Measurements from ENCODE around the gene SMAD7.

SMAD7 gene

DNA sequence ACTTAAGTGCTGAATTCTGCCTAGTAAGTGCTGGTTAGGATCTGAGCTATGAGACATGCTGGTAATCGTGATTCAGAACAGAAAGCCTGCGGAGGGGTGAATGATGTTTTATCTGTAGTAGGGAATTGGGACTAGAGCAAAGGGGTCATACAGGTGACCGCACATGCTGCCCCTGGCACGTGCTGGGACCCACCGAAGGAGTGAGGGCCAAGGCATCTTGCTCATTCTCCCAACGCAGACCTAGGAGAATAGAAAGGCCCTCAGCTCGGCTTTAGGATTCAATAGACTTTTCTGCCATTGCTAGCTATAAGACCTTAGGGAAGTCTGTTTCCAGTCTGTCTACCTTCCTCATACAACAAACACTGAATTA, 8.8 kb upstream of the SMAD7 start:
- no peak for ATAC-seq
- TF ChIP-seq ARNTL (CRISPR knock-in tag; IDR thresholded peaks at IDR 0.05; ENCODE audit: borderline replicate concordance, low read depth) (no peak), ZC3H10 (CRISPR knock-in tag; IDR thresholded peaks at IDR 0.05) (no peak)

DNA sequence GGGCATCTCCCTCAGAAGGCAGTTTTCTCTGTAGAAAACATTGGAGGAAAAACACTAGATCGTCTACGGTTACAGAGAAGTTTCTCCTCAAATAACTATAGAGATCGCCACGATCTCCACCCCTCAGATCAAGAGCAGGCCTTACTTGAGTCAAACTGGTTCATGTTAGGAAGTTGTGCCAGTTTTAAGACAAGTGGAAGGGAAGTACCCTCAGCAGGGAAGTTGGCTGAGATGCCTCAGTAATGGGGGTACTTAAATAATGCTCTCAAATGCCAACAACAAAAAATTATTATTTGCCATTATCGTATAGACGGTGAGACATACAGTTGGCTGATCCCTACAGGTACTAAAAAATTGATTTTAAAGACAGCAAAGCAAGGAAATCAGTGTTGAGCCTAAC, 8.2 kb upstream of the SMAD7 start:
- TF ChIP-seq ZFP3 (CRISPR knock-in tag; IDR thresholded peaks at IDR 0.05): no peak
- TF ChIP-seq PPARA (CRISPR knock-in tag; IDR thresholded peaks at IDR 0.05; ENCODE audit: borderline replicate concordance): no peak
- no peak for TF ChIP-seq ZNF70 (CRISPR knock-in tag; IDR thresholded peaks at IDR 0.05)
- TF ChIP-seq ISL1 (CRISPR knock-in tag; IDR thresholded peaks at IDR 0.05): no peak
- no peak for TF ChIP-seq ARNTL (CRISPR knock-in tag; IDR thresholded peaks at IDR 0.05; ENCODE audit: borderline replicate concordance, low read depth)
- TF ChIP-seq GLIS3 (CRISPR knock-in tag; IDR thresholded peaks at IDR 0.05): no peak
- no peak for TF ChIP-seq BACH2 (CRISPR knock-in tag; IDR thresholded peaks at IDR 0.05; ENCODE audit: borderline replicate concordance)
- ATAC-seq: no peak

DNA sequence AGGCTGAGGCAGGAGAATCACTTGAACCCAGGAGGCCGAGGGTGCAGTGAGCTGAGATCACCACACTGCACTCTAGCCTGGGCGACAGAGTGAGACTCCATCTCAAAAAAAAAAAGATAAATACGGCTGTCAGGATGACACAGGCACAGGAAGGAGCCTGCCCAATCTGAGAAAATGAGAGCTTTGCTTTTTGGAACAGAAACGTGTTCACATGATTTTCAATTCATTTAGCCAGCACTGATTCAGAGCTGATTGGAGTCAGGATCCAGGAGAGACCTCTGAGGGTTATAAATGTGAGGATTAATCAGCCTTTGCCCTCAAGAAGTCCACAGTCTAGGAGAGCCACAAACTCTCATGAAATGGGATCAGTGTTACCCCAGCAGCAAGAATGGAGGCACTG, 6.9 kb upstream of the SMAD7 start:
- ATAC-seq: no peak
- TF ChIP-seq TCF4 (CRISPR knock-in tag; IDR thresholded peaks at IDR 0.05; ENCODE audit: borderline replicate concordance) (no peak), ZNF565 (CRISPR knock-in tag; conservative IDR thresholded peaks at IDR 0.05; ENCODE audit: low read depth) (no peak), ZFP30 (CRISPR knock-in tag; IDR thresholded peaks at IDR 0.05) (no peak), RARB (CRISPR knock-in tag; IDR thresholded peaks at IDR 0.05) (no peak), TOX (CRISPR knock-in tag; IDR thresholded peaks at IDR 0.05; ENCODE audit: borderline replicate concordance) (no peak), SNAI2 (CRISPR knock-in tag; IDR thresholded peaks at IDR 0.05) (no peak), ESRRG (CRISPR knock-in tag; IDR thresholded peaks at IDR 0.05) (no peak)

- no peak for ATAC-seq
- TF ChIP-seq, protein P1, sequence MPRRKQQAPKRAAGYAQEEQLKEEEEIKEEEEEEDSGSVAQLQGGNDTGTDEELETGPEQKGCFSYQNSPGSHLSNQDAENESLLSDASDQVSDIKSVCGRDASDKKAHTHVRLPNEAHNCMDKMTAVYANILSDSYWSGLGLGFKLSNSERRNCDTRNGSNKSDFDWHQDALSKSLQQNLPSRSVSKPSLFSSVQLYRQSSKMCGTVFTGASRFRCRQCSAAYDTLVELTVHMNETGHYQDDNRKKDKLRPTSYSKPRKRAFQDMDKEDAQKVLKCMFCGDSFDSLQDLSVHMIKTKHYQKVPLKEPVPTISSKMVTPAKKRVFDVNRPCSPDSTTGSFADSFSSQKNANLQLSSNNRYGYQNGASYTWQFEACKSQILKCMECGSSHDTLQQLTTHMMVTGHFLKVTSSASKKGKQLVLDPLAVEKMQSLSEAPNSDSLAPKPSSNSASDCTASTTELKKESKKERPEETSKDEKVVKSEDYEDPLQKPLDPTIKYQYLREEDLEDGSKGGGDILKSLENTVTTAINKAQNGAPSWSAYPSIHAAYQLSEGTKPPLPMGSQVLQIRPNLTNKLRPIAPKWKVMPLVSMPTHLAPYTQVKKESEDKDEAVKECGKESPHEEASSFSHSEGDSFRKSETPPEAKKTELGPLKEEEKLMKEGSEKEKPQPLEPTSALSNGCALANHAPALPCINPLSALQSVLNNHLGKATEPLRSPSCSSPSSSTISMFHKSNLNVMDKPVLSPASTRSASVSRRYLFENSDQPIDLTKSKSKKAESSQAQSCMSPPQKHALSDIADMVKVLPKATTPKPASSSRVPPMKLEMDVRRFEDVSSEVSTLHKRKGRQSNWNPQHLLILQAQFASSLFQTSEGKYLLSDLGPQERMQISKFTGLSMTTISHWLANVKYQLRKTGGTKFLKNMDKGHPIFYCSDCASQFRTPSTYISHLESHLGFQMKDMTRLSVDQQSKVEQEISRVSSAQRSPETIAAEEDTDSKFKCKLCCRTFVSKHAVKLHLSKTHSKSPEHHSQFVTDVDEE (CRISPR knock-in tag; IDR thresholded peaks at IDR 0.05): no peak
- TF ChIP-seq ZNF565 (CRISPR knock-in tag; conservative IDR thresholded peaks at IDR 0.05; ENCODE audit: low read depth) (no peak), ZFP30 (CRISPR knock-in tag; IDR thresholded peaks at IDR 0.05) (no peak), OSR1 (CRISPR knock-in tag; IDR thresholded peaks at IDR 0.05) (no peak), RARB (CRISPR knock-in tag; IDR thresholded peaks at IDR 0.05) (no peak), ZNF70 (CRISPR knock-in tag; IDR thresholded peaks at IDR 0.05) (no peak), GLIS3 (CRISPR knock-in tag; IDR thresholded peaks at IDR 0.05) (no peak), ARNTL (CRISPR knock-in tag; IDR thresholded peaks at IDR 0.05; ENCODE audit: borderline replicate concordance, low read depth) (no peak), PATZ1 (CRISPR knock-in tag; IDR thresholded peaks at IDR 0.05; ENCODE audit: borderline replicate concordance) (no peak), ESRRG (CRISPR knock-in tag; IDR thresholded peaks at IDR 0.05) (no peak), ZFP3 (CRISPR knock-in tag; IDR thresholded peaks at IDR 0.05) (no peak), BACH2 (CRISPR knock-in tag; IDR thresholded peaks at IDR 0.05; ENCODE audit: borderline replicate concordance) (no peak), CSDC2 (CRISPR knock-in tag; IDR thresholded peaks at IDR 0.05) (no peak), SNAI2 (CRISPR knock-in tag; IDR thresholded peaks at IDR 0.05) (no peak), CREB5 (CRISPR knock-in tag; IDR thresholded peaks at IDR 0.05; ENCODE audit: low read depth) (no peak)
- TF ChIP-seq, protein P2, sequence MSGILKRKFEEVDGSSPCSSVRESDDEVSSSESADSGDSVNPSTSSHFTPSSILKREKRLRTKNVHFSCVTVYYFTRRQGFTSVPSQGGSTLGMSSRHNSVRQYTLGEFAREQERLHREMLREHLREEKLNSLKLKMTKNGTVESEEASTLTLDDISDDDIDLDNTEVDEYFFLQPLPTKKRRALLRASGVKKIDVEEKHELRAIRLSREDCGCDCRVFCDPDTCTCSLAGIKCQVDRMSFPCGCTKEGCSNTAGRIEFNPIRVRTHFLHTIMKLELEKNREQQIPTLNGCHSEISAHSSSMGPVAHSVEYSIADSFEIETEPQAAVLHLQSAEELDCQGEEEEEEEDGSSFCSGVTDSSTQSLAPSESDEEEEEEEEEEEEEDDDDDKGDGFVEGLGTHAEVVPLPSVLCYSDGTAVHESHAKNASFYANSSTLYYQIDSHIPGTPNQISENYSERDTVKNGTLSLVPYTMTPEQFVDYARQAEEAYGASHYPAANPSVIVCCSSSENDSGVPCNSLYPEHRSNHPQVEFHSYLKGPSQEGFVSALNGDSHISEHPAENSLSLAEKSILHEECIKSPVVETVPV (CRISPR knock-in tag; IDR thresholded peaks at IDR 0.05): no peak
- TF ChIP-seq, protein P3, sequence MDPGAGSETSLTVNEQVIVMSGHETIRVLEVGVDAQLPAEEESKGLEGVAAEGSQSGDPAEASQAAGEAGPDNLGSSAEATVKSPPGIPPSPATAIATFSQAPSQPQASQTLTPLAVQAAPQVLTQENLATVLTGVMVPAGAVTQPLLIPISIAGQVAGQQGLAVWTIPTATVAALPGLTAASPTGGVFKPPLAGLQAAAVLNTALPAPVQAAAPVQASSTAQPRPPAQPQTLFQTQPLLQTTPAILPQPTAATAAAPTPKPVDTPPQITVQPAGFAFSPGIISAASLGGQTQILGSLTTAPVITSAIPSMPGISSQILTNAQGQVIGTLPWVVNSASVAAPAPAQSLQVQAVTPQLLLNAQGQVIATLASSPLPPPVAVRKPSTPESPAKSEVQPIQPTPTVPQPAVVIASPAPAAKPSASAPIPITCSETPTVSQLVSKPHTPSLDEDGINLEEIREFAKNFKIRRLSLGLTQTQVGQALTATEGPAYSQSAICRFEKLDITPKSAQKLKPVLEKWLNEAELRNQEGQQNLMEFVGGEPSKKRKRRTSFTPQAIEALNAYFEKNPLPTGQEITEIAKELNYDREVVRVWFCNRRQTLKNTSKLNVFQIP (CRISPR knock-in tag; IDR thresholded peaks at IDR 0.05; ENCODE audit: borderline replicate concordance, low read depth): no peak
Measured at GRCh38 chr18:48957136-48957535, 6.4 kb upstream of the SMAD7 start.
